ENCODE data around the gene CEP164. TPM values are rescaled to one million over a fixed set of nuclear protein-coding genes. Genes with fewer than 3 reads are reported as not detected.
A peak's percentile ranks its signal among the peaks of the same experiment; 100 is the strongest.

Gene CEP164
- total and polyA plus RNA-seq, 2 of the 8 experiments (the other 6 are each of a cell fraction or from before 2014, with no cell fraction given): 8.4 to 20.8 TPM

- TF ChIP-seq KDM1A (IDR thresholded peaks at IDR 0.05; ENCODE audit: borderline replicate concordance, low read length) (no peak), EP300 (IDR thresholded peaks at IDR 0.05; ENCODE audit: borderline replicate concordance in 1 of 2, low read depth in 2 of 2, low read length in 2 of 2) (no peak), ASH2L (IDR thresholded peaks at IDR 0.05; ENCODE audit: low read length) (peak; percentile 92), CBX8 (IDR thresholded peaks at IDR 0.05; ENCODE audit: borderline replicate concordance, low read depth, low read length) (no peak), NRF1 (IDR thresholded peaks at IDR 0.05; ENCODE audit: low read depth, low read length) (no peak), RNF2 (IDR thresholded peaks at IDR 0.05; ENCODE audit: borderline replicate concordance, low read depth, low read length, missing control alignments, poor library complexity, severe bottlenecking) (no peak), ATF2 (IDR thresholded peaks at IDR 0.05; ENCODE audit: low read length) (no peak)
Observed at GRCh38 chr11:117327567-117328374, at the start of gene CEP164 (continued).
